Stimulated activated naive B cell treated with anti-CD40 and anti-IgM and Interleukin-4, amounts not matched to agents 10 μg/mL and 1 μg/mL and 100 μg/mL, for 72 hours (primary cell): Measurements from ENCODE around the gene NLRP4.

ENCODE experiments used
- ATAC-seq, 2 donors: fragments of 150-1000 bp; cut with Tn5 transposase; replicated peaks; 2 replicates each; pipeline ENCODE4 v1.10.0; 2021; ENCODE audit warnings: moderate library complexity in 1 of 2
- DNase-seq: peaks from one replicate; pipeline ENCODE4 v3.0.0; 2021
- H3K27ac Mint-ChIP-seq: one replicate; pipeline ENCODE4 v1.8.0; 2022; ENCODE audit warnings: mild to moderate bottlenecking, mixed read lengths
- H3K27me3 Mint-ChIP-seq, 2 donors: one replicate each; pipeline ENCODE4 v1.8.0; 2022; ENCODE audit warnings: mixed read lengths in 2 of 2
- H3K36me3 Mint-ChIP-seq, 2 donors: one replicate each; pipeline ENCODE4 v1.8.0; 2022; ENCODE audit warnings: mixed read lengths in 2 of 2, mild to moderate bottlenecking in 1 of 2
- H3K4me1 Mint-ChIP-seq, 2 donors: one replicate each; pipeline ENCODE4 v1.8.0; 2022; ENCODE audit warnings: mixed read lengths in 2 of 2, mild to moderate bottlenecking in 1 of 2
- H3K4me3 Mint-ChIP-seq, 2 donors: one replicate each; pipeline ENCODE4 v1.8.0; 2022; ENCODE audit warnings: mild to moderate bottlenecking in 2 of 2, mixed read lengths in 2 of 2, moderate library complexity in 1 of 2
- H3K9me3 Mint-ChIP-seq, 2 donors: one replicate each; pipeline ENCODE4 v1.8.0; 2022; ENCODE audit warnings: mixed read lengths in 2 of 2, mild to moderate bottlenecking in 1 of 2

The NLRP4 gene

DNA sequence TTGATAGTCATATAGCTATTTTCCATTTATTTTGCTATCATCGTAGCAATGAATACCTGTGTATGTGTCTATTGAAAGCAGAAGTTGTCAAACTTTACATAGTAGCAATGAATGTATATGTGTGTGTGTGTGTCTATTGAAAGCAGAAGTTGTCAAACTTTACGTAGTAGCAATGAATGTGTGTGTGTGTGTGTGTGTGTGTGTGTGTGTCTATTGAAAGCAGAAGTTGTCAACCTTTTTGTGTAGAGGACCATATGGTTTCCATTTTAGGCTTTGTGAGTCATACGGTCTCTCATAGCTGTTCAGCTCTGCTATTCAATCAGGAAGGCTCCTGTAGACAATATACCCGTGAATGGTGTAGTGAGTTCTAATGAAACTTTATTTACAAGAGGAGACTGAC, 20.8 kb downstream of the NLRP4 start:
- H3K4me3 Mint-ChIP-seq = no peak overlapping the region
- peaks cover 5% of the 10 kb centered on the region in 2 donors for H3K9me3 Mint-ChIP-seq
- DNase-seq (peak; percentile 34), ATAC-seq (peak; percentile 89 to 90)
- H3K27ac Mint-ChIP-seq = peak overlapping the region; percentile 43
- H3K27me3 Mint-ChIP-seq = no peaks in the 10 kb centered on the region
- peaks cover 14 to 31% of the 10 kb centered on the region in 2 donors for H3K4me1 Mint-ChIP-seq
- H3K36me3 Mint-ChIP-seq = peaks cover 0 to 1% of the 10 kb centered on the region in 2 donors

DNA sequence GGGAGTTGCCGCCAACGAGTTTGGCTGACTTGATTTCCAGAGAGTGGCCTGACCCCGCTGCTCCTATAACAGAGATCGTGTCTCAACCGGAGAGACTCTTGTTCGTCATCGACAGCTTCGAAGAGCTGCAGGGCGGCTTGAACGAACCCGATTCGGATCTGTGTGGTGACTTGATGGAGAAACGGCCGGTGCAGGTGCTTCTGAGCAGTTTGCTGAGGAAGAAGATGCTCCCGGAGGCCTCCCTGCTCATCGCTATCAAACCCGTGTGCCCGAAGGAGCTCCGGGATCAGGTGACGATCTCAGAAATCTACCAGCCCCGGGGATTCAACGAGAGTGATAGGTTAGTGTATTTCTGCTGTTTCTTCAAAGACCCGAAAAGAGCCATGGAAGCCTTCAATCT, 21.6 kb downstream of the NLRP4 start:
- Mint-ChIP-seq H3K27me3 (no peaks in the 10 kb centered on the region), H3K27ac (peak overlapping the region; percentile 43), H3K4me1 (peaks cover 14 to 31% of the 10 kb centered on the region in 2 donors), H3K36me3 (peaks cover 0 to 1% of the 10 kb centered on the region in 2 donors), H3K4me3 (no peak overlapping the region), H3K9me3 (peaks cover 5% of the 10 kb centered on the region in 2 donors)
- no peak for ATAC-seq
- no peak for DNase-seq

GRCh38 chr19:55858401-55858800, 22.1 kb downstream of the NLRP4 start:
- no peak for ATAC-seq
- Mint-ChIP-seq H3K9me3 (peaks cover 5% of the 10 kb centered on the region in 2 donors), H3K4me1 (peaks cover 14 to 30% of the 10 kb centered on the region in 2 donors), H3K27ac (peak overlapping the region; percentile 27), H3K36me3 (peaks cover 0 to 1% of the 10 kb centered on the region in 2 donors), H3K4me3 (no peak overlapping the region), H3K27me3 (no peaks in the 10 kb centered on the region)
- DNase-seq = no peak

- Mint-ChIP-seq H3K27ac (peak overlapping the region; percentile 5), H3K36me3 (no peaks in the 10 kb centered on the region), H3K4me1 (peaks cover 14 to 24% of the 10 kb centered on the region in 2 donors), H3K27me3 (no peaks in the 10 kb centered on the region), H3K9me3 (peaks cover 0 to 2% of the 10 kb centered on the region in 2 donors), H3K4me3 (peak overlapping the region in 1 of 2 donors; percentile 12)
- ATAC-seq (no peak), DNase-seq (no peak)
These were observed 22.6 kb downstream of the NLRP4 start for GRCh38 chr19:55858969-55859368.

GRCh38 chr19:55866521-55866920, 30.2 kb downstream of the NLRP4 start:
- Mint-ChIP-seq H3K4me3 (no peak overlapping the region), H3K27me3 (peaks cover 0 to 12% of the 10 kb centered on the region in 2 donors), H3K27ac (peak overlapping the region; percentile 9), H3K36me3 (no peaks in the 10 kb centered on the region), H3K4me1 (no peaks in the 10 kb centered on the region), H3K9me3 (peaks cover 6 to 8% of the 10 kb centered on the region in 2 donors)
- ATAC-seq (no peak), DNase-seq (no peak)

DNA sequence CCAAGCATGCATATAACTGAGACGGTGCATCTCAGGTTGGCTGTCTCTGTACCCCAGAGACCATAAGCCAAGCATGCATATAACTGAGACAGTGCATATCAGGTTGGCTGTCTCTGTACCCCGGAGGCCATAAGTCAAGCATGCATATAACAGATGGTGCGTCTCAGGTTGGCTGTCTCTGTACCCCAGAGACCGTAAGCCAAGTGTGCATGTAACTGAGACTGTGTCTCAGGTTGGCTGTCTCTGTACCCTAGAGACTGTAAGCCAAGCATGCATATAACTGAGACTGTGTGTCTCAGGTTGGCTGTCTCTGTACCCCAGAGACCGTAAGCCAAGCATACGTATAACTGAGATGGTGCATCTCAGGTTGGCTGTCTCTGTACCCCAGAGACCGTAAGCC, 30.8 kb downstream of the NLRP4 start:
- Mint-ChIP-seq H3K36me3 (no peaks in the 10 kb centered on the region), H3K9me3 (peaks cover 6 to 8% of the 10 kb centered on the region in 2 donors)
- DNase-seq = no peak

DNA sequence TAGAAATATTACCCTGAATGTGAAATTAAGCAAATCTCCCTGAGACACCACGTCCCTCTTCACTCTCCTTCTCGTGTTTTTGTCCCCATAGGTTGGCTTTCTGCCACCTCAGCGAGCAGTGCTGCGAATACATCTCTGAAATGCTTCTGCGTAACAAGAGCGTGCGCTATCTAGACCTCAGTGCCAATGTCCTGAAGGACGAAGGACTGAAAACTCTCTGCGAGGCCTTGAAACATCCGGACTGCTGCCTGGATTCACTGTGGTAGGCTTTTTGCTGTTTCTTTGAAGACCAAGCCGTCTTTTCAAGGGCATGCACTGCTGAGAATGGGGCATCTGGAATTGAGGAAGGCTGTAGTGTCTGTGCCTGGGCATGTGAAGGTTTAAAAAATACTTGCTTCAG, 34.4 kb downstream of the NLRP4 start:
- ATAC-seq (no peak), DNase-seq (no peak)
- H3K27me3 Mint-ChIP-seq = peaks cover 0 to 12% of the 10 kb centered on the region in 2 donors
- H3K9me3 Mint-ChIP-seq = peaks cover 5 to 21% of the 10 kb centered on the region in 2 donors
- H3K27ac Mint-ChIP-seq = no peak overlapping the region
- H3K4me3 Mint-ChIP-seq = no peak overlapping the region
- H3K36me3 Mint-ChIP-seq = no peaks in the 10 kb centered on the region
- H3K4me1 Mint-ChIP-seq = no peaks in the 10 kb centered on the region

More for the DNA sequence above, 30.8 kb downstream of the NLRP4 start:
- H3K4me1 Mint-ChIP-seq = no peaks in the 10 kb centered on the region
- no peak overlapping the region for H3K4me3 Mint-ChIP-seq
- H3K27ac Mint-ChIP-seq = no peak overlapping the region
- ATAC-seq = no peak
- H3K27me3 Mint-ChIP-seq = peaks cover 0 to 12% of the 10 kb centered on the region in 2 donors

- no peak for DNase-seq
- Mint-ChIP-seq H3K27ac (no peak overlapping the region), H3K4me1 (no peaks in the 10 kb centered on the region), H3K9me3 (peaks cover 11 to 12% of the 10 kb centered on the region in 2 donors), H3K27me3 (peaks cover 0 to 3% of the 10 kb centered on the region in 2 donors), H3K4me3 (no peak overlapping the region), H3K36me3 (no peaks in the 10 kb centered on the region)
- no peak for ATAC-seq
These were observed 40.9 kb downstream of the NLRP4 start for GRCh38 chr19:55877211-55877610.

DNA sequence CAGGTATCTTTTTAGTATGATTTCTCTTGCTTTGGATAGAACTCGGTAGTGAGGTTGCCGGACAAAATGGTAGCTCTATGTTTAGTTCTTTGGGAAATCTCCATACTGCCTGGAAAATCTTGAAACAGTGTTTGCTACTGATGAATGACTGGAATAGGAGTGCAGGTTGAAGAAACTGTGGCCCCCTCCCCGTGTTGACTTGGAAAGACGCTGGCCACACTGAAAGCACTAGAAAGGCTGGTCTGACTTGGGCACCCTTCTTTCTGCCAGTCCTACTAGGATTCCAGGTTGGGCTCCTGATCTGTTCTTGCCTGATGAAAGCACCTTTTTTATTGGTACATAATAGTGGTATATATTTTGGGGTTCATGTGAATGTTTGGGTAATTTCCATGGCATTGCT, 46.3 kb downstream of the NLRP4 start:
- H3K27me3 Mint-ChIP-seq = no peaks in the 10 kb centered on the region
- no peaks in the 10 kb centered on the region for H3K36me3 Mint-ChIP-seq
- H3K4me3 Mint-ChIP-seq = no peak overlapping the region
- H3K4me1 Mint-ChIP-seq = no peaks in the 10 kb centered on the region
- ATAC-seq (no peak), DNase-seq (no peak)
- H3K27ac Mint-ChIP-seq = no peak overlapping the region
- peaks cover 6 to 7% of the 10 kb centered on the region in 2 donors for H3K9me3 Mint-ChIP-seq

- Mint-ChIP-seq H3K27me3 (peaks cover 4 to 6% of the 10 kb centered on the region in 2 donors), H3K27ac (no peak overlapping the region), H3K4me3 (no peak overlapping the region), H3K36me3 (no peaks in the 10 kb centered on the region), H3K9me3 (peaks cover 0 to 7% of the 10 kb centered on the region in 2 donors), H3K4me1 (no peaks in the 10 kb centered on the region)
- DNase-seq = no peak
- no peak for ATAC-seq
These were observed 62.6 kb downstream of the NLRP4 start for GRCh38 chr19:55898911-55899310.

DNA sequence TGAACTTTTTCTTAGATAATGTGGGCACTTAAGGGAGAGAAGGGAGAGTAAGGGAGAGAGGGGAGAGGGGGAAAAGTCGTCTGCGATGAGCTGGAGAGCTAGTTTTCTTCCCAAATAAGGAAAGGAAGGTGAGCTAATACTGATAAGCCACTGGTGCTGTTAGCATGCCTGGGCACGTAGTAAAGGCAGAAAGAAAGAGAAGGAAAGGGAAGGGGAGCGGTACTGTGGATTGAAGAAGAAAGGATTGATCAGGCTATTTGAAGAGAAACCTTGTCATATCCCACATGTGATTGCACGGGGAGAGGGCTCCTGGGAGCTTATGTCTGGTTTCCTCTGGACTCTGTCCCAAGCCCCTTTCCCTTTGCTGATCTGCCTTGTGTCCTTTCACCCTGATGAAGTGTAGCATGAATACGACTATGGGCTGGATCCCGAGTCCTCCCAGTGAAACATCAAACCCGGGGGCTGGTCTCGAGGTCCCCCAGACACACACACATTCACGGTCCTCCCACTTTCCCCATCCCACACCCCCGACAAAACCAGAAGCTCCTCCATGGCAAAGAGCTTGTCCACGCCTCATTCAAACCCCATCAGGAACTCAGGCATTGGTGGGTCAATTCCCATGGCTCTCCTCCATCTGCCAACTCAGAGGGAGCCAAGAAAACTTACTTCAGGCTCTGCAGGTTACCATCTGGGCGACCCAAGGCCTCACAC, 65.2 kb downstream of the NLRP4 start:
- no peak for DNase-seq
- no peak overlapping the region for H3K4me3 Mint-ChIP-seq
- no peak for ATAC-seq
- H3K27ac Mint-ChIP-seq = no peak overlapping the region
- no peaks in the 10 kb centered on the region for H3K4me1 Mint-ChIP-seq
- peaks cover 0 to 4% of the 10 kb centered on the region in 2 donors for H3K27me3 Mint-ChIP-seq
- H3K36me3 Mint-ChIP-seq = no peaks in the 10 kb centered on the region
- peaks cover 0 to 5% of the 10 kb centered on the region in 2 donors for H3K9me3 Mint-ChIP-seq

GRCh38 chr19:55902080-55902751, 65.9 kb downstream of the NLRP4 start:
- Mint-ChIP-seq H3K4me1 (no peaks in the 10 kb centered on the region), H3K4me3 (no peak overlapping the region), H3K27ac (no peak overlapping the region), H3K27me3 (peaks cover 0 to 4% of the 10 kb centered on the region in 2 donors), H3K36me3 (no peaks in the 10 kb centered on the region), H3K9me3 (peaks cover 0 to 5% of the 10 kb centered on the region in 2 donors)
- ATAC-seq (no peak), DNase-seq (no peak)

- no peak overlapping the region for H3K27ac Mint-ChIP-seq
- no peak overlapping the region for H3K4me3 Mint-ChIP-seq
- H3K27me3 Mint-ChIP-seq = peaks cover 8 to 10% of the 10 kb centered on the region in 2 donors
- DNase-seq (no peak), ATAC-seq (no peak)
- no peaks in the 10 kb centered on the region for H3K36me3 Mint-ChIP-seq
- H3K4me1 Mint-ChIP-seq = no peaks in the 10 kb centered on the region
- H3K9me3 Mint-ChIP-seq = peaks cover 0 to 3% of the 10 kb centered on the region in 2 donors
These were observed 70.9 kb downstream of the NLRP4 start for GRCh38 chr19:55907286-55907685.

- ATAC-seq (no peak), DNase-seq (no peak)
- Mint-ChIP-seq H3K27ac (no peak overlapping the region), H3K4me3 (no peak overlapping the region), H3K4me1 (no peaks in the 10 kb centered on the region), H3K27me3 (peaks cover 8 to 10% of the 10 kb centered on the region in 2 donors), H3K36me3 (no peaks in the 10 kb centered on the region), H3K9me3 (peaks cover 0 to 3% of the 10 kb centered on the region in 2 donors)
These were observed 71.4 kb downstream of the NLRP4 start for GRCh38 chr19:55907746-55908145.

- no peak for DNase-seq
- H3K9me3 Mint-ChIP-seq = peaks cover 2 to 4% of the 10 kb centered on the region in 2 donors
- peaks cover 5 to 12% of the 10 kb centered on the region in 2 donors for H3K27me3 Mint-ChIP-seq
- no peak for ATAC-seq
- H3K36me3 Mint-ChIP-seq = peaks cover 0 to 2% of the 10 kb centered on the region in 2 donors
- H3K4me3 Mint-ChIP-seq = no peak overlapping the region
- H3K27ac Mint-ChIP-seq = no peak overlapping the region
- H3K4me1 Mint-ChIP-seq = no peaks in the 10 kb centered on the region
These were observed 73.5 kb downstream of the NLRP4 start for GRCh38 chr19:55909801-55910200.
